Brain pericyte (primary cell): Measurements from ENCODE around the gene GALNT2.

ENCODE experiments used
- DNase-seq: peaks from one replicate; pipeline ENCODE4 v3.0.0-alpha.2; 2012; ENCODE audit warnings: low read depth, low spot score

GALNT2 gene

GRCh38 chr1:230186003-230186863 lies 119.2 kb downstream of the GALNT2 start:
- DNase-seq: peak; percentile 51

- no peak for DNase-seq
Measured at GRCh38 chr1:230186874-230187273, 119.8 kb downstream of the GALNT2 start.

- no peak for DNase-seq
Measured at GRCh38 chr1:230187290-230187689, 120.3 kb downstream of the GALNT2 start.

GRCh38 chr1:230188826-230189225 lies 121.8 kb downstream of the GALNT2 start:
- DNase-seq: no peak

GRCh38 chr1:230189341-230189740 lies 122.3 kb downstream of the GALNT2 start:
- no peak for DNase-seq

- no peak for DNase-seq
Measured at GRCh38 chr1:230189824-230190223, 122.8 kb downstream of the GALNT2 start.

- no peak for DNase-seq
Measured at GRCh38 chr1:230191079-230191804, 124.2 kb downstream of the GALNT2 start.

GRCh38 chr1:230191855-230192254 lies 124.8 kb downstream of the GALNT2 start:
- DNase-seq: no peak

- no peak for DNase-seq
Measured at GRCh38 chr1:230194525-230194924, 127.5 kb downstream of the GALNT2 start.

GRCh38 chr1:230195199-230195598 lies 128.2 kb downstream of the GALNT2 start:
- DNase-seq: no peak

- DNase-seq: no peak
Measured at GRCh38 chr1:230196077-230196476, 129.0 kb downstream of the GALNT2 start.

- no peak for DNase-seq
Measured at GRCh38 chr1:230197644-230198567, 130.9 kb downstream of the GALNT2 start.

GRCh38 chr1:230199034-230199433 lies 132.0 kb downstream of the GALNT2 start:
- no peak for DNase-seq

GRCh38 chr1:230199554-230199953 lies 132.5 kb downstream of the GALNT2 start:
- no peak for DNase-seq

GRCh38 chr1:230200276-230200675 lies 133.2 kb downstream of the GALNT2 start:
- DNase-seq: no peak

GRCh38 chr1:230201445-230201844 lies 134.4 kb downstream of the GALNT2 start:
- no peak for DNase-seq

GRCh38 chr1:230204842-230205241 lies 137.8 kb downstream of the GALNT2 start:
- DNase-seq: no peak

GRCh38 chr1:230205719-230206198 lies 138.7 kb downstream of the GALNT2 start:
- DNase-seq: no peak

- no peak for DNase-seq
Measured at GRCh38 chr1:230206207-230206606, 139.2 kb downstream of the GALNT2 start.

- no peak for DNase-seq
Measured at GRCh38 chr1:230206976-230207375, 139.9 kb downstream of the GALNT2 start.

- DNase-seq: no peak
Measured at GRCh38 chr1:230207598-230207997, 140.6 kb downstream of the GALNT2 start.
